GM21367 (cell line): ENCODE results near the gene PRSS36.
"Not testable (repeated sequence)": the region's sequence is repeated elsewhere in the genome, so short reads cannot be mapped to it uniquely, and the experiment has no call there.

Source experiments
- ATAC-seq: cut with Tn5 transposase; IDR thresholded peaks from one replicate; pipeline ENCODE4 v1.9.1; 2021; ENCODE audit not compliant: unreplicated experiment

Gene PRSS36

GRCh38 chr16:31149894-31150890 lies at the start of gene PRSS36:
TSS of gene PRSS36 (minus strand) at chr16:31150066. CDS start at chr16:31150035, 31 bp downstream.
- ATAC-seq = no peak

- ATAC-seq = no peak
These were observed 49.7 kb upstream of the PRSS36 start for GRCh38 chr16:31199430-31200041.

GRCh38 chr16:31198207-31198882 lies 48.5 kb upstream of the PRSS36 start:
- ATAC-seq = no peak

- no peak for ATAC-seq
These were observed 46.6 kb upstream of the PRSS36 start for GRCh38 chr16:31196324-31197088.

- not testable (repeated sequence) for ATAC-seq
These were observed 46.0 kb upstream of the PRSS36 start for GRCh38 chr16:31195861-31196260.

- no peak for ATAC-seq
These were observed 45.0 kb upstream of the PRSS36 start for GRCh38 chr16:31194898-31195297.

GRCh38 chr16:31193874-31194273 lies 44.0 kb upstream of the PRSS36 start:
- no peak for ATAC-seq

- ATAC-seq = no peak
These were observed 43.2 kb upstream of the PRSS36 start for GRCh38 chr16:31192856-31193642.

- no peak for ATAC-seq
These were observed 42.0 kb upstream of the PRSS36 start for GRCh38 chr16:31191697-31192428.

- no peak for ATAC-seq
These were observed 41.1 kb upstream of the PRSS36 start for GRCh38 chr16:31190818-31191444.

- ATAC-seq = no peak
These were observed 40.2 kb upstream of the PRSS36 start for GRCh38 chr16:31190061-31190460.

GRCh38 chr16:31189412-31189778 lies 39.5 kb upstream of the PRSS36 start:
- no peak for ATAC-seq

GRCh38 chr16:31188450-31189411 lies 38.9 kb upstream of the PRSS36 start:
- ATAC-seq = no peak

GRCh38 chr16:31187808-31188189 lies 37.9 kb upstream of the PRSS36 start:
- no peak for ATAC-seq

GRCh38 chr16:31186930-31187807 lies 37.3 kb upstream of the PRSS36 start:
- no peak for ATAC-seq

GRCh38 chr16:31186176-31186575 lies 36.3 kb upstream of the PRSS36 start:
- no peak for ATAC-seq

GRCh38 chr16:31185339-31185738 lies 35.5 kb upstream of the PRSS36 start:
- ATAC-seq = no peak
